WTC11 (cell line): Measurements from ENCODE around the gene CD300LD. TPM values are rescaled to one million over a fixed set of nuclear protein-coding genes. Genes with fewer than 3 reads are reported as not detected.
"Not testable (repeated sequence)": the region's sequence is repeated elsewhere in the genome, so short reads cannot be mapped to it uniquely, and the experiment has no call there.

ENCODE experiments used
- ATAC-seq: fragments of 200-7000 bp; cut with Tn5 transposase; 2 replicates; pipeline ENCODE4 v1.10.0; 2021; ENCODE audit warnings: mild to moderate bottlenecking, moderate library complexity
- CTCF ChIA-PET: fragments of 300-600 bp; sonication (Branson Sonifier 250); formaldehyde crosslinking; loops from one replicate; lab custom pipeline; 2021; ENCODE audit warnings: antibody characterized with exemption; lab: Charles Lee
- POLR2A ChIA-PET: fragments of 350-600 bp; sonication (Branson Sonifier 250); formaldehyde crosslinking; loops from one replicate; lab custom pipeline; 2021; ENCODE audit warnings: antibody characterized with exemption; lab: Charles Lee
- DNase-seq: peaks from one replicate; pipeline ENCODE4 v3.0.0; 2021; ENCODE audit warnings: low spot score
- H3K27ac Mint-ChIP-seq: 2 replicates; pipeline ENCODE4 v1.8.0; 2021; ENCODE audit warnings: mixed read lengths
- H3K27me3 Mint-ChIP-seq: 2 replicates; pipeline ENCODE4 v1.8.0; 2021; ENCODE audit warnings: low read depth, mild to moderate bottlenecking, moderate library complexity, mixed read lengths
- H3K36me3 Mint-ChIP-seq: 2 replicates; pipeline ENCODE4 v1.8.0; 2021; ENCODE audit warnings: mixed read lengths
- H3K4me1 Mint-ChIP-seq: 2 replicates; pipeline ENCODE4 v1.8.0; 2022; ENCODE audit warnings: mixed read lengths
- H3K4me3 Mint-ChIP-seq: 2 replicates; pipeline ENCODE4 v1.8.0; 2021; ENCODE audit warnings: mild to moderate bottlenecking, moderate library complexity, mixed read lengths
- H3K9me3 Mint-ChIP-seq: 2 replicates; pipeline ENCODE4 v1.8.0; 2021; ENCODE audit warnings: mixed read lengths
- CBFB ChIP-seq: sonication (generic); formaldehyde crosslinking; IDR thresholded peaks from 2 replicates; pipeline ENCODE4 v1.8.1; 2022; ENCODE audit warnings: mild to moderate bottlenecking, low read depth, missing genetic modification reagents
- ELF4 ChIP-seq: sonication (generic); formaldehyde crosslinking; IDR thresholded peaks from 2 replicates; pipeline ENCODE4 v1.8.1; 2022; ENCODE audit warnings: low read depth, mild to moderate bottlenecking, moderate library complexity, missing genetic modification reagents
- ETV6 ChIP-seq: sonication (generic); formaldehyde crosslinking; IDR thresholded peaks from 2 replicates; pipeline ENCODE4 v1.8.1; 2022; ENCODE audit warnings: mild to moderate bottlenecking, missing genetic modification reagents
- FOXJ3 ChIP-seq: sonication (generic); formaldehyde crosslinking; IDR thresholded peaks from 2 replicates; pipeline ENCODE4 v1.9.0; 2021; ENCODE audit warnings: missing genetic modification reagents, mild to moderate bottlenecking, borderline replicate concordance
- FOXP1 ChIP-seq: sonication (generic); formaldehyde crosslinking; IDR thresholded peaks from 2 replicates; pipeline ENCODE4 v1.8.0; 2022; ENCODE audit warnings: missing genetic modification reagents, mild to moderate bottlenecking, moderate library complexity, borderline replicate concordance
- GTF2I ChIP-seq: fragments of 250-450 bp; sonication (Bioruptor Pico); conservative IDR thresholded peaks from 2 replicates; pipeline ENCODE4 v1.4.0; 2021; ENCODE audit warnings: mild to moderate bottlenecking
- HMGA2 ChIP-seq: fragments of 250-450 bp; sonication (Bioruptor Pico); IDR thresholded peaks from 2 replicates; pipeline ENCODE4 v1.4.0; 2021; ENCODE audit warnings: mild to moderate bottlenecking, moderate library complexity
- HMGXB4 ChIP-seq: sonication (generic); formaldehyde crosslinking; IDR thresholded peaks from 2 replicates; pipeline ENCODE4 v1.8.1; 2023; ENCODE audit warnings: mild to moderate bottlenecking, moderate library complexity, missing genetic modification reagents
- KAT7 ChIP-seq: sonication (generic); formaldehyde crosslinking; IDR thresholded peaks from 2 replicates; pipeline ENCODE4 v1.8.1; 2023; ENCODE audit warnings: missing genetic modification reagents, mild to moderate bottlenecking, borderline replicate concordance
- OVOL2 ChIP-seq: fragments of 250-450 bp; sonication (Bioruptor Pico); IDR thresholded peaks from 2 replicates; pipeline ENCODE4 v1.9.0; 2021; ENCODE audit warnings: mild to moderate bottlenecking, borderline replicate concordance
- PRRX2 ChIP-seq: fragments of 250-450 bp; sonication (Bioruptor Pico); IDR thresholded peaks from 2 replicates; pipeline ENCODE4 v1.8.0; 2021; ENCODE audit warnings: mild to moderate bottlenecking
- SMAD3 ChIP-seq: sonication (generic); formaldehyde crosslinking; IDR thresholded peaks from 2 replicates; pipeline ENCODE4 v1.8.0; 2022; ENCODE audit warnings: missing genetic modification reagents, mild to moderate bottlenecking, borderline replicate concordance
- STAT6 ChIP-seq: sonication (generic); formaldehyde crosslinking; conservative IDR thresholded peaks from 2 replicates; pipeline ENCODE4 v1.8.1; 2023; ENCODE audit warnings: mild to moderate bottlenecking, low read depth, missing genetic modification reagents, moderate library complexity
- ZBTB43 ChIP-seq: sonication (generic); formaldehyde crosslinking; IDR thresholded peaks from 2 replicates; pipeline ENCODE4 v1.8.1; 2023; ENCODE audit warnings: mild to moderate bottlenecking, missing genetic modification reagents
- ZNF232 ChIP-seq: sonication (generic); formaldehyde crosslinking; IDR thresholded peaks from 2 replicates; pipeline ENCODE4 v1.8.0; 2022; ENCODE audit warnings: mild to moderate bottlenecking, missing genetic modification reagents
- ZSCAN18 ChIP-seq: fragments of 250-450 bp; sonication (Bioruptor Pico); IDR thresholded peaks from 2 replicates; pipeline ENCODE4 v2.1.2; 2022; ENCODE audit warnings: mild to moderate bottlenecking, moderate library complexity
- total RNA-seq: library from RNA; stranded (reverse); gene quantifications from 3 replicates; pipeline ENCODE4 v1.2.3, GENCODE V29; 2021

The CD300LD gene
- total RNA-seq, 1 experiment from 2014 or later, result not detected

- CTCF ChIA-PET, result interaction anchor here (1.2 kb wide), 1 partner anchor 20 kb away, joined by 7 read pairs; no protein-coding TSS in a partner anchor
- peak overlapping the region; percentile 42; the same call in 1 of the 2 replicates for H3K27ac Mint-ChIP-seq
- ATAC-seq (no peak), DNase-seq (no peak)
- peaks cover 60% of the 10 kb centered on the region for H3K4me1 Mint-ChIP-seq
- TF ChIP-seq OVOL2 (CRISPR knock-in tag) (no peak), ZNF232 (CRISPR knock-in tag) (no peak), SMAD3 (CRISPR knock-in tag) (no peak), ZBTB43 (no peak)
- H3K36me3 Mint-ChIP-seq, result no peaks in the 10 kb centered on the region
- no peaks in the 10 kb centered on the region for H3K9me3 Mint-ChIP-seq
- H3K4me3 Mint-ChIP-seq, result no peak overlapping the region
- H3K27me3 Mint-ChIP-seq, result no peaks in the 10 kb centered on the region; the same call in 1 of the 2 replicates
- POLR2A ChIA-PET, result no interaction called here
Observed at GRCh38 chr17:74637265-74637664, 45.2 kb upstream of the CD300LD start.

GRCh38 chr17:74636541-74637085 lies 44.5 kb upstream of the CD300LD start:
- not testable (repeated sequence) for ATAC-seq, H3K36me3 Mint-ChIP-seq, H3K27ac Mint-ChIP-seq, H3K4me3 Mint-ChIP-seq, H3K9me3 Mint-ChIP-seq, H3K27me3 Mint-ChIP-seq, DNase-seq
- peaks cover 60% of the 10 kb centered on the region for H3K4me1 Mint-ChIP-seq
- CTCF ChIA-PET, result interaction anchor here (1.9 kb wide), 2 partner anchors 20 to 71 kb away, joined by 5 to 7 read pairs; no protein-coding TSS in a partner anchor
- POLR2A ChIA-PET, result interaction anchor here (0.7 kb wide), 1 partner anchor 12 kb away, joined by 3 read pairs; no protein-coding TSS in a partner anchor

- DNase-seq (no peak), ATAC-seq (no peak; the same call in 1 of the 2 replicates)
- TF ChIP-seq ZBTB43 (no peak), FOXJ3 (CRISPR knock-in tag) (no peak)
- CTCF ChIA-PET, result interaction anchor here (0.7 to 1.9 kb wide), 4 partner anchors 21 to 109 kb away, joined by 3 to 7 read pairs (median 4); no protein-coding TSS in a partner anchor
- Mint-ChIP-seq H3K36me3 (no peaks in the 10 kb centered on the region), H3K27ac (0 out of 2 replicates have a peak overlapping the region, but pooled peaks have one; percentile 86), H3K27me3 (no peaks in the 10 kb centered on the region), H3K4me1 (peaks cover 60% of the 10 kb centered on the region), H3K4me3 (no peak overlapping the region), H3K9me3 (no peaks in the 10 kb centered on the region)
- POLR2A ChIA-PET, result no interaction called here
Observed at GRCh38 chr17:74635418-74635817, 43.3 kb upstream of the CD300LD start.

GRCh38 chr17:74633326-74633725 lies 41.2 kb upstream of the CD300LD start:
- TF ChIP-seq STAT6, result no peak
- Mint-ChIP-seq H3K4me1 (peaks cover 62% of the 10 kb centered on the region), H3K27me3 (peaks cover 2% of the 10 kb centered on the region), H3K9me3 (peaks cover 7% of the 10 kb centered on the region; the same call in 1 of the 2 replicates), H3K4me3 (no peak overlapping the region), H3K36me3 (no peaks in the 10 kb centered on the region), H3K27ac (no peak overlapping the region)
- ChIA-PET POLR2A (no interaction called here), CTCF (interaction anchor here (0.6 to 3.3 kb wide), 6 partner anchors 14 to 219 kb away, joined by 3 to 17 read pairs (median 5); partner anchors contain the start of gene RAB37)
- DNase-seq (no peak), ATAC-seq (no peak)

- ATAC-seq, result no peak
- no peak for TF ChIP-seq HMGA2 (CRISPR knock-in tag)
- TF ChIP-seq CBFB (CRISPR knock-in tag), result no peak
- no peak for TF ChIP-seq ETV6
- no peak for TF ChIP-seq HMGXB4 (CRISPR knock-in tag)
- no peak for TF ChIP-seq KAT7 (CRISPR knock-in tag)
- TF ChIP-seq PRRX2 (CRISPR knock-in tag), result no peak
- no peak for TF ChIP-seq FOXP1
- no peak for TF ChIP-seq GTF2I (CRISPR knock-in tag)
- no peak for TF ChIP-seq ZSCAN18 (CRISPR knock-in tag)
- TF ChIP-seq ELF4 (CRISPR knock-in tag), result no peak
Observed at GRCh38 chr17:74632617-74633016, 40.5 kb upstream of the CD300LD start.

More at GRCh38 chr17:74632617-74633016, 40.5 kb upstream of the CD300LD start:
- Mint-ChIP-seq H3K4me1 (peaks cover 55% of the 10 kb centered on the region), H3K4me3 (no peak overlapping the region), H3K9me3 (peaks cover 7% of the 10 kb centered on the region; the same call in 1 of the 2 replicates), H3K27me3 (peaks cover 7% of the 10 kb centered on the region), H3K27ac (peak overlapping the region; percentile 61; the same call in 1 of the 2 replicates), H3K36me3 (no peaks in the 10 kb centered on the region)
- DNase-seq, result no peak
- POLR2A ChIA-PET, result interaction anchor here (0.5 to 0.8 kb wide), 2 partner anchors 13 to 25 kb away, joined by 4 to 7 read pairs; no protein-coding TSS in a partner anchor
- CTCF ChIA-PET, result interaction anchor here (0.6 to 3.3 kb wide), 12 partner anchors 15 to 264 kb away, joined by 3 to 17 read pairs (median 3); partner anchors contain the start of gene RAB37
